GM06990 (cell line): Measurements from ENCODE around the gene STXBP6.

Source experiments
- DNase-seq: peaks from one replicate; pipeline ENCODE4 v3.0.0-alpha.2; 2011; ENCODE audit not compliant: insufficient read length; ENCODE audit errors: extremely low read depth
- H3K27me3 ChIP-seq: replicated peaks from 2 replicates; pipeline ENCODE4 v1.6.0; 2011; ENCODE audit warnings: low read length; ENCODE audit not compliant: control insufficient read depth, insufficient read depth
- H3K36me3 ChIP-seq: 2 replicates; pipeline ENCODE4 v1.5.1; 2011; ENCODE audit warnings: low read length; ENCODE audit not compliant: control insufficient read depth, insufficient read depth
- H3K4me3 ChIP-seq: replicated peaks from 2 replicates; pipeline ENCODE4 v1.5.1; 2011; ENCODE audit warnings: low read depth, mild to moderate bottlenecking, control low read depth, low read length
- TF ChIP-seq, protein P1 (sequence below): IDR thresholded peaks from 2 replicates; pipeline ENCODE4 v1.5.1; 2011; ENCODE audit warnings: low read length, control low read depth, mild to moderate bottlenecking, inconsistent platforms; ENCODE audit not compliant: insufficient read depth, poor library complexity, severe bottlenecking

Gene STXBP6

DNA sequence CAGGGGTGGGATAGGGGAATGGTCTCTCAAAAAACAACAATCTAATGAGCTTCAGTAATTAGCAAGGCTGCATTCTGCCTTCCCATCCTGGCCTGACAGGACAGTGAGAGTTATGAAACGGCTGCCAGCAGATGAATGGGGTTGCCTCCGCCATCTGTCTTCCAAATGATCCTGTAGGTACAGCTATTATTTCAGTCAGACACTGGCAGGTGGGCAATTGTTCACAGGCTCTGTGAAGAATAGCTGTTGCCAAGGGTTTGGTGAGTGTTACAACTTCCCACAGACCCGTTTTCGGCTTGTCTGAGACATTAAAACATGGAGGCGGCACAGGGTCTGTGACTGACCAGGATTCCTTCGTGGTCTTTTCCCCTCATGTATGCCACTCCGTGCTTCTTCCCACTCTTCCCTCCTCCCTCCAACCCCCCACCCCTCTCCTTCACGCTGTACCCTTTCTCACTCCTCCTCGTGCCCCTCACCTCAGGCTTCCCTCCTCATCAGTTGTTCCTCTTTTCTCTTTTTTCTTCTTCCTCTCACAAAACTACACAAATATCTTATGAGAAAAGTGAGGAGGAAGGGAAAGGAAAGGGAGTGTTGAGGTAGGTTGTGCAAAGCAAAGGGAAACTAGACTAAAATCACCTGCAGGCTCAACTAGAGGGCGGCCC is 255.2 kb downstream of the STXBP6 start:
- no peak for DNase-seq
- TF ChIP-seq, protein P1, sequence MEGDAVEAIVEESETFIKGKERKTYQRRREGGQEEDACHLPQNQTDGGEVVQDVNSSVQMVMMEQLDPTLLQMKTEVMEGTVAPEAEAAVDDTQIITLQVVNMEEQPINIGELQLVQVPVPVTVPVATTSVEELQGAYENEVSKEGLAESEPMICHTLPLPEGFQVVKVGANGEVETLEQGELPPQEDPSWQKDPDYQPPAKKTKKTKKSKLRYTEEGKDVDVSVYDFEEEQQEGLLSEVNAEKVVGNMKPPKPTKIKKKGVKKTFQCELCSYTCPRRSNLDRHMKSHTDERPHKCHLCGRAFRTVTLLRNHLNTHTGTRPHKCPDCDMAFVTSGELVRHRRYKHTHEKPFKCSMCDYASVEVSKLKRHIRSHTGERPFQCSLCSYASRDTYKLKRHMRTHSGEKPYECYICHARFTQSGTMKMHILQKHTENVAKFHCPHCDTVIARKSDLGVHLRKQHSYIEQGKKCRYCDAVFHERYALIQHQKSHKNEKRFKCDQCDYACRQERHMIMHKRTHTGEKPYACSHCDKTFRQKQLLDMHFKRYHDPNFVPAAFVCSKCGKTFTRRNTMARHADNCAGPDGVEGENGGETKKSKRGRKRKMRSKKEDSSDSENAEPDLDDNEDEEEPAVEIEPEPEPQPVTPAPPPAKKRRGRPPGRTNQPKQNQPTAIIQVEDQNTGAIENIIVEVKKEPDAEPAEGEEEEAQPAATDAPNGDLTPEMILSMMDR: no peak

DNA sequence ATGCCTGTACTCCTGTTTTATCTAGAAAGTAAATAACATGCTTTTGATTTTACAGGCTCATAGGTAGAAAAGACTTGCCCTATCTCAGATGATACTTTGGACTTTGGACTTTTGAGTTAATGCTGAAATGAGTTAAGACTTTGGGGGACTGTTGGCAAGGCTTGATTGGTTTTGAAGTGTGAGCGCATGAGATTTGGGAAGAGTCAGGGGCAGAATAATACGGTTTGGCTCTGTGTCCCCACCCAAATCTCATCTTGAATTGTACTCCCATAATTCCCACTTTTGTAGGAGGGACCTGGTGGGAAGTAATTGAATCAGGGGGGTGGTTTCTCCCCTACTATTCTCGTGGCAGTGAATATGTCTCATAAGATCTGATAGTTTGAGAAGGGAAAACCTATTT is 259.8 kb downstream of the STXBP6 start:
- TF ChIP-seq, protein P1: no peak

More for the DNA sequence above, 255.2 kb downstream of the STXBP6 start:
- Histone ChIP-seq H3K27me3 (no peaks in the 10 kb centered on the region), H3K36me3 (no peaks in the 10 kb centered on the region), H3K4me3 (no peak overlapping the region)

DNA sequence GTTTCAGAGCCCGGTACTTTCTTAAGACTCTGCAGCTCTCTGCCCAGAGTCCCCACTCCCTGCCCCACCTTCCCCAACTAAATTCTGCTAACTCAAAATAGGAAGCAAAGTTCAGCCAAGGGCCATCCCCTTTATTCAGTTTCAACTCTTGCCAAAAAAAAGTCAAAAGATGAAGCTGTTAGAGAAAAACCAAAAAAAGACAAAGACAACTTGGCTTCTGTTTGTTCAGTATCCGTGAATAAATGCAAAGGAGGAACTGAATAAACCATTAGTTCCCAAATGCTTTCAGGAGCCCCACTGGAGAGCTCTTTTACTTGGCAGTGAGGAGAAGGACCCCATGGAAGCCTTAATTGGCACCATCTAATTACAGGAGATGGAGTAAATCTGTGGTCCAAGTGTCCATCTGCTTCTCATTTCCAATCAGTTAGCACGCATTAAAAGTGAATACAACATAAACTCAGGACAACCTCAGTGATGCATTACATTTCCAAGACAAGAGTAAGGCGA is 260.5 kb downstream of the STXBP6 start:
- Histone ChIP-seq H3K36me3 (no peaks in the 10 kb centered on the region), H3K27me3 (no peaks in the 10 kb centered on the region), H3K4me3 (no peak overlapping the region)
- TF ChIP-seq, protein P1: no peak
- no peak for DNase-seq

More for the DNA sequence above, 259.8 kb downstream of the STXBP6 start:
- DNase-seq: no peak
- Histone ChIP-seq H3K4me3 (no peak overlapping the region), H3K27me3 (no peaks in the 10 kb centered on the region), H3K36me3 (no peaks in the 10 kb centered on the region)

DNA sequence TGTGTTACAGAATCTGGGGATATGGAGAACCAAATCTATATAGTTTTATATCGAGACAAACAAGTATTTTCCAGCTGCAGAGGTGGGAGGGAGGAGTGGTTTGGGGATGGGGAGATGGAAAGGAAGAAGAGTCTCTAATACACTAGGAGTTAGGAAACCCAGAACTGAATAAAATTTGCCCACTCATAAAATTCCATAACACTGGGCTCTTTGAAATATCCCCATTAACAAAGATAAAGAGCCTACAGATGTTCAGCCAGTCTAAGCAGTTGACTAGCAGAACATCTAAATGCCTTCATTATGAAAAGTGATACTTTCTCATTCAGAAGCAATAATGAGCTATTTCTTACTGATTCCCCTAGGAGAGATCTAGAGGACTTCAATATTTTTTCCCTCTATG is 264.2 kb downstream of the STXBP6 start:
- DNase-seq: no peak
- Histone ChIP-seq H3K36me3 (no peaks in the 10 kb centered on the region), H3K4me3 (no peak overlapping the region), H3K27me3 (no peaks in the 10 kb centered on the region; the same call in none of the 2 replicates)
- TF ChIP-seq, protein P1: no peak

DNA sequence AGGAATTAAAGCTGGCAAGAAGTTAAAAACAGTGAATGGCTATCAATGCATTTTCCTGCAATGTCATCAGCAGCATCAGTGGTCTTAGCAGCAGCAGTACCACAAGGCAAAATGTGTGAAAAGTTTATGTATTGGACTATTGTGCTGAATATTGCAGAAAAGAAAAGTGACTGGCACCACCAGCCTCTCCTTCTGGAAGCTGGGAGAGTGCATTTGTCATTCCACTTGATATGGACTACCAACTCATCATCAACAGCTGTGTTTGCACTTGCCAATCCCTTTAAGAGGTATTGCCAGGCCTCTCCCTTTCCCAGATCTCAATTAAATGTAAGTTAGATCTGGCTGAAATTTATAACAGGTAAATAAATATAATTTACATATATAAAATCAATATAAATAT is 265.0 kb downstream of the STXBP6 start:
- TF ChIP-seq, protein P1: no peak
- no peaks in the 10 kb centered on the region; the same call in none of the 2 replicates for H3K27me3 ChIP-seq
- H3K36me3 ChIP-seq: no peaks in the 10 kb centered on the region
- no peak overlapping the region for H3K4me3 ChIP-seq
- no peak for DNase-seq
